Transverse colon (tissue), 4 donors: ENCODE data around the gene PFN1. TPM values are rescaled to one million over a fixed set of nuclear protein-coding genes. Genes with fewer than 3 reads are reported as not detected.

ENCODE experiments used
- DNase-seq: peaks from one replicate; pipeline ENCODE4 v3.0.0-alpha.2; 2019
- H3K27ac ChIP-seq, 4 donors: fragments of 200-600 bp; sonication (generic); 2 replicates each; pipeline ENCODE4 v1.5.1; 2016 to 2018; ENCODE audit warnings: inconsistent platforms in 4 of 4
- H3K27me3 ChIP-seq: fragments of 200-600 bp; sonication (generic); 2 replicates; pipeline ENCODE4 v1.5.1; 2017; ENCODE audit warnings: inconsistent platforms
- H3K36me3 ChIP-seq, 4 donors: fragments of 200-600 bp; sonication (generic); 2 replicates each; pipeline ENCODE4 v1.5.1; 2017 to 2019; ENCODE audit warnings: inconsistent platforms in 4 of 4
- H3K4me1 ChIP-seq, 4 donors: fragments of 200-600 bp; sonication (generic); 2 replicates each; pipeline ENCODE4 v1.5.1; 2017 to 2020; ENCODE audit warnings: inconsistent platforms in 4 of 4
- H3K4me3 ChIP-seq, 4 donors: fragments of 200-600 bp; sonication (generic); 1 replicate in 1 of 4; 2 replicates in 3 of 4; pipeline versions ENCODE4 v1.5.1 to v1.6.1; 2017 to 2019; ENCODE audit warnings: inconsistent platforms in 4 of 4
- H3K9me3 ChIP-seq, 2 donors: fragments of 200-600 bp; sonication (generic); 2 replicates each; pipeline ENCODE4 v1.5.1; 2017 to 2019; ENCODE audit warnings: inconsistent platforms in 2 of 2
- EP300 ChIP-seq: sonication (generic); formaldehyde crosslinking; IDR thresholded peaks from one replicate; pipeline ENCODE4 v1.6.1; 2017; ENCODE audit warnings: antibody characterized with exemption, low read depth
- POLR2A ChIP-seq: fragments of 450-650 bp; IDR thresholded peaks from one replicate; pipeline ENCODE4 v1.6.1; 2016; ENCODE audit warnings: antibody characterized with exemption, mild to moderate bottlenecking, moderate library complexity
- POLR2AphosphoS5 ChIP-seq, 3 donors: sonication (generic); formaldehyde crosslinking; IDR thresholded peaks; one replicate each; pipeline ENCODE4 v1.6.1; 2016; ENCODE audit warnings: antibody characterized with exemption in 3 of 3
- WGBS, 2 donors: methylation state at CpG; one replicate each; pipeline ENCODE4 v1.1.5; 2018; ENCODE audit warnings: low coverage in 1 of 2; 5-methylcytosine and 5-hydroxymethylcytosine counted together
- in situ Hi-C, 4 donors: fragments of 200-750 bp; cut with MboI; loops; one replicate each; pipeline versions ENCODE4 v1.15.0 to v1.15.1; 2017; ENCODE audit warnings: low sequenced_read_pairs in 3 of 4, low pct_ligation_motif_present in 1 of 4, low pct_unique_long_range_greater_than_20kb in 1 of 4
- intact Hi-C: fragments of 100-400 bp; cut with DNase I; formaldehyde crosslinking; loops from one replicate; pipeline ENCODE4 v1.15.1; 2023; ENCODE audit warnings: low total_unique reads
- total RNA-seq, 4 donors: library from RNA; depleted of rRNA; stranded (reverse); fragments of >200 nt; gene quantifications; one replicate each; pipeline ENCODE4 v1.1.0, GENCODE V29; 2016
- TF ChIP-seq, protein P1 (sequence below), 5 experiments: fragments of 200-600 bp in 3 of 5; fragments of 450-650 bp in 2 of 5; sonication (generic) in 3 of 5; IDR thresholded peaks; 1 replicate in 2 of 5; 2 replicates in 3 of 5; pipeline ENCODE4 v1.5.1; 2016 to 2017; ENCODE audit warnings: antibody characterized with exemption in 5 of 5, inconsistent platforms in 3 of 5, mild to moderate bottlenecking in 2 of 5, moderate library complexity in 1 of 5

PFN1 gene
- total RNA-seq, 4 donors from 2014 or later = 743 to 1,049 (median 945) TPM

DNA sequence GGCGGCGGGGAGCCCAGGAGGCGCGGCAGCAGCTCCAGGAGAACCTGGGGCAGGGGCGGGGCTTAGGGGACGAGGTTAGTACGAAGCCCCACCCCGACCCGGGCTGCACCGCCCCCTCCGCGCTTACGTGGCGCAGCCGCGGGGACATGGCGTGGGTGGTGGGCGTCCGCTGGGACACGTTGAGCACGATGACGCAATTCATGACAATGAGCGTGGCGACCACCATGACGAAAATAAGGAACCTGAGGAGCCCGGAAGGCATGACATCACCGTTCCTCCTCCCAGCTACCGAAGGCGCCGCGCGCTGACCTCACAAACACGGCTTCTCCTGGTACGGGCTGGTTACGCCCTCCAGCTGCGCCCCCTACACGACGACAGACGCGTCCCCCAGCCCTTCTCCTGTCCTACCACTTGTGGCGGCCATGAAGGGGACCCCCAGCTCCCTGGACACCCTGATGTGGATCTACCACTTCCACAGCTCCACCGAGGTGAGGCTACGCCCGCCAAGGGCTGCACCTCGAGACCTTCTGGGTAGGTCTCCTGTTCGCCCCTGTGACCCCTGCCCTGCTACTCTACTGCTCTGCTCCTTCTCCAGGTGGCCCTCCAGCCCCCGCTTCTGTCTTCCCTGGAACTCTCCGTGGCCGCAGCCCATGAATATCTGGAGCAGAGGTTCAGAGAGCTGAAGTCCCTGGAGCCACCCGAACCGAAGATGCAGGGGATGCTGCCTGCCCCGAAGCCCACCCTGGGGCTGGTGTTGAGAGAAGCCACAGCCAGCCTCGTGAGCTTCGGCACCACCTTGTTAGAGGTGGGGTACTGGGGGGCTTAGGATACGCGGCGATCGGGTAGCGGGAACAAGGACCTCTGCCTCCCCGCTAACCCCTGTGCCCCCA is 48.7 kb downstream of the PFN1 start, which contains the start of gene C17orf107:
C17orf107 (plus strand) TSS at position 196 of the 890 bp plus-strand sequence; CDS start at position 423, 227 bp downstream.
- 0 to 9% methylated on average over 4 to 60 of the region's 60 CpGs for WGBS, 2 donors
- TF ChIP-seq POLR2AphosphoS5 (IDR thresholded peaks at IDR 0.05) (peak; percentile 12 to 44 (median 34)), POLR2A (peak; percentile 13)
- TF ChIP-seq, protein P1, sequence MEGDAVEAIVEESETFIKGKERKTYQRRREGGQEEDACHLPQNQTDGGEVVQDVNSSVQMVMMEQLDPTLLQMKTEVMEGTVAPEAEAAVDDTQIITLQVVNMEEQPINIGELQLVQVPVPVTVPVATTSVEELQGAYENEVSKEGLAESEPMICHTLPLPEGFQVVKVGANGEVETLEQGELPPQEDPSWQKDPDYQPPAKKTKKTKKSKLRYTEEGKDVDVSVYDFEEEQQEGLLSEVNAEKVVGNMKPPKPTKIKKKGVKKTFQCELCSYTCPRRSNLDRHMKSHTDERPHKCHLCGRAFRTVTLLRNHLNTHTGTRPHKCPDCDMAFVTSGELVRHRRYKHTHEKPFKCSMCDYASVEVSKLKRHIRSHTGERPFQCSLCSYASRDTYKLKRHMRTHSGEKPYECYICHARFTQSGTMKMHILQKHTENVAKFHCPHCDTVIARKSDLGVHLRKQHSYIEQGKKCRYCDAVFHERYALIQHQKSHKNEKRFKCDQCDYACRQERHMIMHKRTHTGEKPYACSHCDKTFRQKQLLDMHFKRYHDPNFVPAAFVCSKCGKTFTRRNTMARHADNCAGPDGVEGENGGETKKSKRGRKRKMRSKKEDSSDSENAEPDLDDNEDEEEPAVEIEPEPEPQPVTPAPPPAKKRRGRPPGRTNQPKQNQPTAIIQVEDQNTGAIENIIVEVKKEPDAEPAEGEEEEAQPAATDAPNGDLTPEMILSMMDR (IDR thresholded peaks at IDR 0.05) = no peak
- in situ Hi-C loops (loop anchor here (25.0 kb wide), 2 partner anchors 112 to 163 kb away; partner anchors contain the start of genes GLTPD2 (in 2 of the 4), PSMB6 (in 2 of the 4) and VMO1 (in 2 of the 4)), intact Hi-C loops (loop anchor here (10.0 kb wide), 1 partner anchor 165 kb away; the partner anchor contains the start of genes CXCL16, MED11 and ZMYND15)
- peak; percentile 90 for DNase-seq
- Histone ChIP-seq H3K36me3 (peaks cover 0 to 13% (median 4%) of the 10 kb centered on the region in 4 donors), H3K4me3 (peak within 1 kb of the TSS; percentile 19 to 55 (median 34)), H3K27ac (peak within 1 kb of the TSS in 3 of 4 donors; percentile 8 to 18 (median 11)), H3K9me3 (no peaks in the 10 kb centered on the region), H3K27me3 (peaks cover 15% of the 10 kb centered on the region), H3K4me1 (peaks cover 0 to 39% (median 24%) of the 10 kb centered on the region in 4 donors)

DNA sequence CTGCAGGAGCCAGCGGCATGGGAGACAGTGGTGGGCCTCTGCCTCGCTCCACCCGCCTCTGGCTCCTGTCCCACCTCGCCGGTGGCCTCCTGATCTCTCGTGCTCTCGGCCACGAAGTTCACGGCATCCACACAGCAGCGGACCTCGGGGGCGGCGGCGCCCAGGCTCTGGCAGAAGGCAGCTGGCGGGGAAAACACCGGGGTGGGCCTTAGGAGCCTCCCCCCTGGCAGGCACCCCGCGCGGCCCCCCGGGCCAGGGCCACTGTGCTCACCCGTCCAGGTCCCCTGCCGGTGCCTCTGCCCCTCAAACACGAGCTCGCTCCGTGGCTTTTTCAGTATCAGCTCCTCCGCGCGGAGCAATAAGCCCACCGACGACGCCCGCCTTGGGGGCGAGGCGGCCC is 49.4 kb downstream of the PFN1 start:
- H3K4me1 ChIP-seq = peaks cover 0 to 39% (median 24%) of the 10 kb centered on the region in 4 donors
- DNase-seq = no peak
- peak overlapping the region in 3 of 4 donors; percentile 6 to 18 (median 11) for H3K27ac ChIP-seq
- H3K27me3 ChIP-seq = peaks cover 15% of the 10 kb centered on the region
- TF ChIP-seq, protein P1 (IDR thresholded peaks at IDR 0.05) = no peak
- TF ChIP-seq POLR2AphosphoS5 (IDR thresholded peaks at IDR 0.05) (no peak), POLR2A (no peak), EP300 (no peak)
- H3K36me3 ChIP-seq = peaks cover 0 to 19% (median 7%) of the 10 kb centered on the region in 4 donors
- no peaks in the 10 kb centered on the region for H3K9me3 ChIP-seq
- intact Hi-C loops (loop anchor here (10.0 kb wide), 1 partner anchor 164 kb away; the partner anchor contains the start of genes CXCL16, MED11 and ZMYND15), in situ Hi-C loops (loop anchor here in 2 of 4 donors (25.0 kb wide), 1 partner anchor 112 kb away; the partner anchor contains the start of genes GLTPD2 (in 2 of the 2), PSMB6 (in 2 of the 2) and VMO1 (in 2 of the 2))
- WGBS, 2 donors = 4% methylated on average over 12 of the region's 34 CpGs; no CpG with 5 or more reads in 1 of the 2 donors
- H3K4me3 ChIP-seq = peak overlapping the region; percentile 19 to 55 (median 34)

DNA sequence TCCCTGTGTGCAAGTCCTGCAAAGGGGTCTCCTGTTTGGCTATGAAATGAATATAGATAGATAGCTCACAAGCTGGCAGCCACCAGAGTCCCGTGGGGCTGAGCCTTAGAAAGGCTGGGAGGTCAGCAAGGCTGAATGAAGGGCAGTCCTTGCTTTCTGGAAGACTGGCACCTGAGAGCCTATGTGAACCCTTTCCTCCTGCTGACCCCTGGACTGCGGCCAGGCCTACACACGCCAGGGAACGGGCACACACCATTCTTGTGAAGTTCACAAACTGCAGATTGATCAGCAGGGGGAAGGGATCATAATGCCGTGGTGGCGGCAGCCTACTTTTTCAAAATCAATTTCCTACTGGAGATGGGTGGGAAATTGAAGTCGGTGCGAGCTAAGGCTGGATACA is 50.0 kb downstream of the PFN1 start:
- no peaks in the 10 kb centered on the region for H3K9me3 ChIP-seq
- intact Hi-C loops (loop anchor here (10.0 kb wide), 1 partner anchor 164 kb away; the partner anchor contains the start of genes CXCL16, MED11 and ZMYND15), in situ Hi-C loops (loop anchor here in 2 of 4 donors (25.0 kb wide), 1 partner anchor 111 kb away; the partner anchor contains the start of genes GLTPD2 (in 2 of the 2), PSMB6 (in 2 of the 2) and VMO1 (in 2 of the 2))
- no peak for DNase-seq
- peaks cover 0 to 25% (median 10%) of the 10 kb centered on the region in 4 donors for H3K36me3 ChIP-seq
- TF ChIP-seq POLR2AphosphoS5 (IDR thresholded peaks at IDR 0.05) = no peak
- TF ChIP-seq, protein P1 (IDR thresholded peaks at IDR 0.05) = no peak
- no peak for TF ChIP-seq POLR2A
- no peak for TF ChIP-seq EP300
- no peak overlapping the region for H3K27ac ChIP-seq
- peaks cover 15% of the 10 kb centered on the region for H3K27me3 ChIP-seq
- peaks cover 0 to 35% (median 23%) of the 10 kb centered on the region in 4 donors for H3K4me1 ChIP-seq
- WGBS, 2 donors = 82 to 100% methylated on average over 2 to 8 of the region's 8 CpGs
- H3K4me3 ChIP-seq = no peak overlapping the region
